AG08395 (cell line): Measurements from ENCODE around the gene DYNC1LI1.

Experiments
- DNase-seq: peaks from one replicate; pipeline ENCODE4 v3.0.0; 2012; ENCODE audit warnings: mixed read lengths, low spot score

The DYNC1LI1 gene

DNA sequence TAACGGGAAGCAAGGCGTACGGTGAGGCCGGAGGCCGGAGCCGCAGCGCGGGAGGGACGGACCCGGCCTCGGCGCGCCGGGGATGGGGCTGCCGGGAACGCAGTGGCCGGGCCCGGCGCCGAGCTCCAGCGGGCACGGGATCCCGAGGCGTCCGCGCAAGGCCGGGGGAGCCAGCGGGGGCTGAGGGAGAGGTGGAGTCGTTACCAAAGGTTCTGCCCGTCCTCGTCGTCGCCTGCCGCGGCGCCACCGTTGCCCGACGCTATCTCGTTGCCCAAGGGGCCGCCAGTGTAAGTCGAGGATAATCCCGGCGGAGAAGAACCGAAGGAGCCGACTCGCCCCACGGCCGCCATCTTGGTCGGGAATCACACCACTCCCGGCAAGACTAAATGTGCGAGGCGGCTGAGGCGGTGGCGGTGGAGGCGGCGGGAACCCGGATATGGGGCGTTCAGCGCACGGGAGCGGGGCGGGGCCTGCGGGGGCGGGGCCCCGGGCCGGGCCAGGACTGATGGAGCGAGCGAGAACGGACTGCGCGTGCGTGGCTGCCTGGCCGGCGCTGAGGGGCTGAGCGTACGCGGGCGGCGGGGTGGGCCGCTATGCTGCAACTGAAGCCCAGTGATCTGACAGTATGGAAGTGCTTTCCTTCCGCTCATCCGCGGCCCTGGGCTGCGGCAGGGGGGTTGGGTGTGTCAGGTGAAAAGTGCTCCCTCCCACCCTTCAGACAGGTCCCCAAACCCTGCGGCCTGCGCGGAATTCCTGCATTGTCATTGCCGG lies at the start of gene DYNC1LI1:
DYNC1LI1 (minus strand) TSS at position 438 of the 771 bp plus-strand sequence; CDS start at position 350, 88 bp downstream.
- peak; percentile 97 for DNase-seq

GRCh38 chr3:32619395-32619794 lies 48.7 kb upstream of the DYNC1LI1 start:
- DNase-seq = no peak

GRCh38 chr3:32616267-32616962 lies 45.8 kb upstream of the DYNC1LI1 start:
- no peak for DNase-seq

- DNase-seq = peak; percentile 64
These were observed 44.3 kb upstream of the DYNC1LI1 start for GRCh38 chr3:32614956-32615355.

DNA sequence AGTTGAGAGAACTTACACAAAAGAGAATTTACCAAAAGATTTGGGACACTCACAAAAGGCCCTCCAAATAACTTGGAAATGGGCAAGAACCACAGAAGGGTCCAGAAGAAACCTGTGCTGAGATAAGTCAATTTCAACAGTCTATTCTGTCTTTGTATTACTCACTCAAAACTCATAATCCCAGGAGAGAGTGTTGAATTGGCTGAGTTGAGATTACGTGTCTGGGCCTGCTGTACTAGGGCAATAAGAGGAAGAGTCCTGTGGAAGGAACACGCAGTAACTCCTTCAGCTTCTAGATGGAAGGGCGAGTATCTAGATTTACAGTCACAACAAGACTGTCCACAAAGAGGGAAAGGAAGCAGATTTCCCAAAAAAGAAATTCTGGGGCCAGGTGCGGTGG lies 42.5 kb upstream of the DYNC1LI1 start:
- no peak for DNase-seq

DNA sequence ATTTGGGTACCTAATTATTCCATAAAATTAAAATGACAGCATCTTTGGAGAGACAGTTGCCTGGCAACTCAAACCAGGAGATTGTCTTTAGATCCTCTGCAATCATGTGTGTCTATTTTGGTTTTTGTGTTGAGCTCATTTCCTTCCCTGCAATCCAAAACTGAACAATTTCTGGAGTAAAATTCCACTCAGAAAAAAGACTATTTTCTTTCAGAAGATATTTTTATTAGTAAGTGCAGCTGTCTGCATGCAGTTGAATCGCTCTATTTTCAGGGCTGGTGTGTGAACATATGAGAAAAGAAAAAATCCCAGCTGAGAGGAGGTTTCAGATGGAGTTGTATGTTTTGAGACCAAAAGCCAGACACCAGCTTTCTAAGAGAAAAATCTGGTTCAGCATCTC lies 41.9 kb upstream of the DYNC1LI1 start:
- DNase-seq = no peak

DNA sequence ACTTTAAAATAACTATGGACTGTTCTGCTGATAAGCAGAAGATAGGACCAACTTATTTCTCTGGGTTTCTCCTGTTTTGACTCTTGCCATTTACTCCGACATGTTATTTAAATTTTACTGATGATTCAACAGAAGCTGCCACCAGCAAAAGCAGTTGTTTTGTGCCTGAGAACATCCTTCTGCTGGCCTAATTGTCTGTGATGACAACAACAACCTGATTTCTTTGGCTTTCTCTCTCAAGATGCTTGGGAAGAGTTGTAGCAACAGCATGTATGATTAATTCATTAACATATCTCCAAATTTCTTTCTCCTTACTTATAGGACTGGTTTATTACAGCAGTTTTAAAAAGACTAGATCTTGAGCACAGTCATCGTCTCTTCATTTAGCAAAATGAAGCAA lies 36.9 kb upstream of the DYNC1LI1 start:
- no peak for DNase-seq

DNA sequence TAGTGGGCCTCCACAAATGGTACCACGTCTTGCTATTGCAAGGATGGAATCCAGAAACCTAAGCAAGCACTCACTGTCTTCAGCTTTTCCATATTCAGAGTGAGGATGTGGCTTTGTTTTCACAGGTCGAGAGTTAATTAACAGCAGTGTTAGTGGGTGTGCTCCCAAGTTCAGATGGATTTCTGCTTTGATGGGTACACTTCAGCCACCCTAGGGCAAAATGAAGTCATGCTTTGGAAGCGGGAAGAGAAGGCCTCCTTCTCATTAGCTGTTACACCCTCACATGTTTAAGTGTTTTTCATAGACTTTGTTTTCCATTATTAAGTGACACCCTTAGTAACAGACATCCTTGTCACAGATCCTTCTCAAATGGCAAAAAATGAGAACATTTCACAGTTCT lies 36.3 kb upstream of the DYNC1LI1 start:
- no peak for DNase-seq

DNA sequence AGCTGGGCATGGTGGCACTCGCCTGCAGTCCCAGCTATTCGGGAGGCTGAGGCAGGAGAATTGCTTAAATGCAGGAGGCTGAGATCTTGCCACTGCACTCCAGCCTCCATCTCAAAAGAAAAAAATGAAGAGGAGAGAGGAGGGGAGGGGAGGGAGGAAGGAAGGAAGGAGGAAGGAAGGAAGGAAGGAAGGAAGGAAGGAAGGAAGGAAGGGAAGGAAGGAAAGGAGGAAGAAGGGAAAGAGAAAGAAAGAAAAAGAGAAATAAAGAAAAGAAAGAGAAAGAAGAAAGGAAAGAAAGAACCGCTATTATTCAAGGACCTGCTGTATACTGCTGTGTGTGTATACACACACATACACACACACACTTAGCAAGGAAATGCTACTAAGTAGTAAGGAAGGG lies 35.6 kb upstream of the DYNC1LI1 start:
- DNase-seq = no peak

DNA sequence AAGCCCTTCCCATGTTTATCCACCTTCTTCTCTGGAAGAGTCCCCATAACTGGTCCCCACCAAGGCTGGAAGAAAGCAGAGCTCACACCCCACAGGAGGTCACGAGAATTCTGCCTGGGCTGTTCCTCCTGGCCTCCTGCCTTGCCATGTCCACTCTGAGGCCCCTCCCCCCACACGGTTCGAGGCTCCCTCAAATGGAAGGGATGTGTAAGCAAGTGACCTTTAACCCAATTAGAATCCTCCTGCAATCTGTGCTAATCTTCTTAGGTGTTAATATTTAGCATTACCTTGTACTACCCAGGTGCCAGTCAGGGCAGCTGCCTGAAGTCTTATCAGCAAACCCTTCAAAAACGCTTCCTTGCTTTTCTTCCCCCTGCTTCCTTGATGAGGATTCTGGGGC lies 32.4 kb upstream of the DYNC1LI1 start:
- no peak for DNase-seq

DNA sequence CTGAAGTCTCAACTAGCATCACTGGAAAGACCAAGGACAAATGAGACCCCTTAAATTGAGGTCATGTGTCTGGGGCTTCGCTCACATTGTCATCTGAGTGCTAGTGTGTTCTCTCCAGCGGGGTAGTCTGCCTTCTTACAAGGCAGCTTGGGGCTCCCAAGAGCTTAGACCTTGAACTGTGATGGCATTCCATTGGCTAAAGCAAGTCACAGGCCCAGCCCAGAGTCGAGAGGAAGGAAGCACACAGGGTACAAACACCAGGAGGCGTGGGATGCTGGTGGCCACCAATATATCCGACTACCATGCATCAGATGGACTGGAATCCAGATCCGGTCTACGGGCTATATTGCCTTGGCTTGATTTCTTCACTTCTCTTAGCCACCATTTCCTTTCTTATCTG lies 31.5 kb upstream of the DYNC1LI1 start:
- no peak for DNase-seq

- no peak for DNase-seq
These were observed 31.1 kb upstream of the DYNC1LI1 start for GRCh38 chr3:32601722-32602121.

- DNase-seq = no peak
These were observed 27.0 kb upstream of the DYNC1LI1 start for GRCh38 chr3:32597656-32598055.

DNA sequence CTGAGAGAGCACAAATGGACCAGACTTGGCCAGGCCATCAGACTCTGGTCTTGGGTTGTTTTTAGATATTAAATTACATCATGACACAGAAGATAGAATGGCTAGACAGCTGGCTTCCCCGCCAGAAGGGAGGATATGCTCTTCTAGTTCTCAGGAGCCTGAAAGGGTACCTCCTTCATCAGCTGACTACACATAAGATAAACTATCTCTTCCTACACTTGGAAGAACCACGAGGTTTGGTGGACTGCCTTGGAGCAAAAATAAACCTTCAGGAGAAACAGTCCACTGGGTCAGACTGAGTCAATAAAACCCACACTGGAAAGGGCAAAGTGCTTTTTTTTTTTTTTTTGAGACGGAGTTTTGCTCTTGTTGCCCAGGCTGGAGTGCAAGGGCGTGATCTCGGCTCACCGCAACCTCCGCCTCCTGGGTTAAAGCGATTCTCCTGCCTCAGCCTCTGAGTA lies 26.3 kb upstream of the DYNC1LI1 start:
- DNase-seq = no peak

DNA sequence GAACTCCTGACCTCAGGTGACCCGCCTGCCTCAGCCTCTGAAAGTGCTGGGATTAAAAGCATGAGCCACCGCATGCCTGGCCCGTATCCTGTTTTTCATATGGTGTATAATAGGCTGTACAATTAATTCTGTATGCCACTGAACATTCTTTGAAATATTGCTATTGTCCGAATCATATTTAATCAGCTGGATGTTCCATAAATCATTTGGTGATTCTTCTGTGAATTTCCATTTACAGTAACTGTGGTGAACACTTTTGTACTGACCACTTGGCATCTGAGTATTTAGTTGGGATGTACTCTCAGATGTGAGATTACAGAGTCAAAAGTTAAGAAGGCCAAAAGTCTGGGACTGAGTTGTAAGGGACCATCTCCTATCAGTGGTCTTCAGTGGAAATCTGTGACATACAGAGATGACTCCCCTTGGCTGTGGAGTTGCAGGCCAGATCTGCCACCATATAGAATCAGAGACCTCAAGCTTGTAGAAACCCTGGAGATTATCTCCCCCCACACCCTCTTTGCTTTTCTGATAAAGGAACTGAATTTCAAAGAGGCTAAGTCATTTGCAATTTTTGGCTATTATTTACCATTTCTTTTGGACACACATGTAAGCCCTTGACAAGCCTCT lies 25.7 kb upstream of the DYNC1LI1 start:
- DNase-seq = no peak

GRCh38 chr3:32595323-32595722 lies 24.7 kb upstream of the DYNC1LI1 start:
- DNase-seq = no peak

DNA sequence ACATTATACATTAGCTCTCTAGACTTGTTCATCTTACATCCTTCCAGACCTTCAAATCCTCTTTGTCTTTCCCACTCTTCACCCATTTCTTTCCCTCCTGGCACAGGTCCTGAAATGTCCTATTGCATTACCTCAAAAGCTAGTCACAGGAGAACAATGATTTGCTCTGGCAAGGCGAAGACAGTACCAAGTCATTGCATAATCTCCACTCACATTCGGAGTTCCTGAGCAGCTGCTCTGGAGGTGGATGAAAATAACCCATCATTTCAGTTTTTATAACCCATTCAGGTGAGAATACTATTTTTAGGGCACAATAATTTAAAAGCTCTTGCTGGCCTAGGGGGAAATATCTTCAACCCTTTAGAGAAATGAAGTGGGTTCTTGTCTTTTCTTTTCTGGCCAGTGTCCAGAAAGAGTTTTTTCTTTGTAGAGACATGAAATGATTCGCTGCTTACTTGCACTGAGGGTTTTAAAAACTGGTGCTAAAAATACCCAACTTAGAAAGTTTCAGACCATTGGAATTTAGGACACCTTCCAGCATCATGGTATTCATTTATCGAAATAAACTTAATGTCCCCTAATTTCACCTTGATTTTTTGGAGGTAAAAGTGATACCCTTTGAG lies 23.4 kb upstream of the DYNC1LI1 start:
- peak; percentile 52 for DNase-seq

- no peak for DNase-seq
These were observed 22.2 kb upstream of the DYNC1LI1 start for GRCh38 chr3:32592696-32593353.

- DNase-seq = no peak
These were observed 21.4 kb upstream of the DYNC1LI1 start for GRCh38 chr3:32592011-32592410.

DNA sequence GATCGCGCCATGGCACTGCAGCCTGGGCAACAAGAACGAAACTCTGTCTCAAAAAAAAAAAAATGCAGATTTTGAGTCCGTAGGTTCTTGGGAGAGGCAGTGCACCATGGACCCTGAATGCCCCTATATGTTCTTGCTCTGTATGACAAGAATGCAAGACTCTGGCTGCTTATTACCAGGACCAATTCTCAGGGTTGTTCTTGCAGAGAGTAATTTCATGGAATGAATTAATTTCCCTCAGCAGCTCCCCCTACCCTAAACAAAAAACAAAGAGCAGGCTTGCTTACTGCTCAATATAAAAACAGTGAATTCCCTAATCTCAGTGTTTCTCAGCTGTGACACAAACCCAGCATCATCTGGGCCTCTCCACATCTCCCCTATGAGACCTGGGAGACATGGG lies 20.5 kb upstream of the DYNC1LI1 start:
- no peak for DNase-seq

GRCh38 chr3:32586356-32586755 lies 15.7 kb upstream of the DYNC1LI1 start:
- no peak for DNase-seq

DNA sequence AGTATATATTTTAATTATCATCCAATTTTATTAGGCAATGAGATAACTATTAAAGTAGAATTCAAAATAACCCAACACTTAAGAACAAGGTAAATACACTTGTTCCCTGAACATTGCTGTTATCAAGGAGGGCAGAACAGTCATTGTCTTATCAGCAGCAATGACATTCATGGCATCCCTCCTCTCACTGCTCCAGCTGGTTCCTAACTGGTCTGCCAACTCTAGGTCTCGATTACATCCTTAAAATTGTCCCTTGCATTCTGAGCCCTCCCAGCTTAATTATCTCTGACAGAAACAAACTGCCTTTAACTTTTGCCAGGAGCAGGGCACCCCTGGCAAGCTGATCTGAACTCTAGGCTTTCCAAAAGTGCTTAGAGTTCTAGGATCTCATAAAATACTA lies 14.0 kb upstream of the DYNC1LI1 start:
- DNase-seq = no peak
